Measurements from ENCODE around the gene NACC1. TPM values are rescaled to one million over a fixed set of nuclear protein-coding genes. Genes with fewer than 3 reads are reported as not detected.

Gene NACC1
- total and polyA plus RNA-seq, 2 experiments from 2014 or later: 12.4 to 260 TPM

- H3K4me3 Mint-ChIP-seq: no peak overlapping the region
- H3K4me1 Mint-ChIP-seq: peaks cover 16% of the 10 kb centered on the region
- peaks cover 16% of the 10 kb centered on the region for H3K27me3 Mint-ChIP-seq (ENCODE audit: insufficient read depth, low read depth, poor library complexity)
- DNase-seq (ENCODE audit: low spot score) (no peak), ATAC-seq (no peak)
- peaks cover 40% of the 10 kb centered on the region for H4K20me1 ChIP-seq (replicated peaks; ENCODE audit: insufficient read depth)
- no peaks in the 10 kb centered on the region for H3K4me1 ChIP-seq (ENCODE audit: insufficient read depth)
- no peak for TF ChIP-seq POLR2AphosphoS5 (IDR thresholded peaks at IDR 0.05; ENCODE audit: low read depth)
- TF ChIP-seq EZH2phosphoT487 (IDR thresholded peaks at IDR 0.05; ENCODE audit: unreplicated experiment): no peak
- TF ChIP-seq ETS1 (IDR thresholded peaks at IDR 0.05): no peak
- TF ChIP-seq NANOG (IDR thresholded peaks at IDR 0.05; ENCODE audit: borderline replicate concordance): no peak
- no peak for TF ChIP-seq REST (IDR thresholded peaks at IDR 0.05; ENCODE audit: unreplicated experiment)
- TF ChIP-seq JUNB (IDR thresholded peaks at IDR 0.05; ENCODE audit: unreplicated experiment): no peak
- TF ChIP-seq CREB1 (CRISPR knock-in tag; IDR thresholded peaks at IDR 0.05; ENCODE audit: low read depth): no peak
- TF ChIP-seq ZNF114 (CRISPR knock-in tag; IDR thresholded peaks at IDR 0.05): no peak
- no peak for TF ChIP-seq STAT1 (IDR thresholded peaks at IDR 0.05; ENCODE audit: unreplicated experiment)
- TF ChIP-seq EZH2 (IDR thresholded peaks at IDR 0.05; ENCODE audit: low read depth, unreplicated experiment): no peak
- TF ChIP-seq ZNF462 (CRISPR knock-in tag; IDR thresholded peaks at IDR 0.05): no peak
- TF ChIP-seq CTCF (conservative IDR thresholded peaks at IDR 0.05; ENCODE audit: low read depth in 2 of 2): no peak
- no peak for TF ChIP-seq ZNF331 (CRISPR knock-in tag; IDR thresholded peaks at IDR 0.05; ENCODE audit: low read depth)
- peaks cover 45% of the 10 kb centered on the region for H3K79me2 ChIP-seq (replicated peaks; ENCODE audit: insufficient read depth)
- H3F3A ChIP-seq (replicated peaks; ENCODE audit: low read depth): no peaks in the 10 kb centered on the region
- no peaks in the 10 kb centered on the region for H3K9me2 ChIP-seq (ENCODE audit: insufficient read depth)
- peaks cover 5% of the 10 kb centered on the region; the same call in 1 of the 2 replicates for H3K36me3 ChIP-seq (ENCODE audit: insufficient read depth)
- H3K27me3 ChIP-seq (ENCODE audit: insufficient read depth): no peaks in the 10 kb centered on the region
- H3K36me3 Mint-ChIP-seq (ENCODE audit: low read depth): peaks cover 61% of the 10 kb centered on the region
- no peak overlapping the region for H2AFZ ChIP-seq
- no peak overlapping the region for H3K4me3 ChIP-seq
- no peak overlapping the region for H3K27ac Mint-ChIP-seq
- H3K9me3 Mint-ChIP-seq: no peaks in the 10 kb centered on the region
- H3K27ac ChIP-seq (ENCODE audit: low read depth): no peak overlapping the region
- no peak overlapping the region for H3K4me2 ChIP-seq
These were observed 17.3 kb downstream of the NACC1 start for GRCh38 chr19:13135068-13136062.

Data from GM23338 (cell line).